Uterus (tissue), 2 donors: ENCODE data around the gene HCFC2.

Source experiments
- POLR2A ChIP-seq, 2 donors: fragments of 450-650 bp; IDR thresholded peaks; one replicate each; pipeline ENCODE4 v1.6.1; 2016; ENCODE audit warnings: antibody characterized with exemption in 2 of 2, mild to moderate bottlenecking in 1 of 2, moderate library complexity in 1 of 2
- TF ChIP-seq, protein P1 (sequence below), 4 experiments: fragments of 200-600 bp in 2 of 4; fragments of 450-650 bp in 2 of 4; sonication (generic) in 2 of 4; IDR thresholded peaks; one replicate each; pipeline ENCODE4 v1.5.1; 2016 to 2019; ENCODE audit warnings: antibody characterized with exemption in 4 of 4, mild to moderate bottlenecking in 2 of 4, moderate library complexity in 1 of 4

DNA sequence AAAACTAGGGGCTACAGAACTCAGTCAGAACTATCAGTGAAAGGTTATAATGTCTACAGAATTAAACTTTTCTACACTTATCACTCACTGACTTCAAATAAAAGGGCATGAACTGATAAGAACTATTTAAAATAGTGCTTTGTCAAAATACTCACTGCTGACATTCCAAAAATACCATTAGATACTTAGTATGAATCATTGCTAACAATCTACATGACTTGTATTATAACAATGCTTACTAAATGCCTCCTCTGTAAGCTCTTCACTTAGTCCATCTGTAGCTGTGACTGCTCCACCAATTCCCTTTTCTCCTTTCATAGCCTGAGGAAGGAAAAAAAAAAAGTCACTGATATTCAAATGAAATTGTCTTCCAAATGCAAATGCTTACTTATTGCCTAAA, 56.7 kb downstream of the HCFC2 start:
- TF ChIP-seq, protein P1, sequence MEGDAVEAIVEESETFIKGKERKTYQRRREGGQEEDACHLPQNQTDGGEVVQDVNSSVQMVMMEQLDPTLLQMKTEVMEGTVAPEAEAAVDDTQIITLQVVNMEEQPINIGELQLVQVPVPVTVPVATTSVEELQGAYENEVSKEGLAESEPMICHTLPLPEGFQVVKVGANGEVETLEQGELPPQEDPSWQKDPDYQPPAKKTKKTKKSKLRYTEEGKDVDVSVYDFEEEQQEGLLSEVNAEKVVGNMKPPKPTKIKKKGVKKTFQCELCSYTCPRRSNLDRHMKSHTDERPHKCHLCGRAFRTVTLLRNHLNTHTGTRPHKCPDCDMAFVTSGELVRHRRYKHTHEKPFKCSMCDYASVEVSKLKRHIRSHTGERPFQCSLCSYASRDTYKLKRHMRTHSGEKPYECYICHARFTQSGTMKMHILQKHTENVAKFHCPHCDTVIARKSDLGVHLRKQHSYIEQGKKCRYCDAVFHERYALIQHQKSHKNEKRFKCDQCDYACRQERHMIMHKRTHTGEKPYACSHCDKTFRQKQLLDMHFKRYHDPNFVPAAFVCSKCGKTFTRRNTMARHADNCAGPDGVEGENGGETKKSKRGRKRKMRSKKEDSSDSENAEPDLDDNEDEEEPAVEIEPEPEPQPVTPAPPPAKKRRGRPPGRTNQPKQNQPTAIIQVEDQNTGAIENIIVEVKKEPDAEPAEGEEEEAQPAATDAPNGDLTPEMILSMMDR (IDR thresholded peaks at IDR 0.05): no peak
- no peak for TF ChIP-seq POLR2A (IDR thresholded peaks at IDR 0.05)
